HCT116 (cell line): Measurements from ENCODE around the gene C9orf50. TPM values are rescaled to one million over a fixed set of nuclear protein-coding genes. Genes with fewer than 3 reads are reported as not detected.

ENCODE experiments used
- ATAC-seq: fragments of 200-7000 bp; cut with Tn5 transposase; 2 replicates; pipeline ENCODE4 v1.9.1; 2020; ENCODE audit warnings: mild to moderate bottlenecking, moderate library complexity
- BruUV-seq: library from RNA; stranded (reverse); fragments of 400-500 nt; replicated peaks from 2 replicates; lab custom pipeline; 2021; lab: Mats Ljungman, UMichigan
- CTCF ChIA-PET: fragments of 300-600 bp; sonication (Branson Sonifier 250); formaldehyde crosslinking; loops from one replicate; lab custom pipeline; 2021; ENCODE audit warnings: antibody characterized with exemption; lab: Charles Lee
- POLR2A ChIA-PET: fragments of 300-600, 350-600 bp; sonication (Branson Sonifier 250); formaldehyde crosslinking; loops from one replicate; lab custom pipeline; 2021; ENCODE audit warnings: antibody characterized with exemption; lab: Charles Lee
- RAD21 ChIA-PET, 2 experiments: fragments of 300-600 bp; sonication (Branson Sonifier 250); formaldehyde crosslinking; loops; one replicate each; lab custom pipeline; 2023; ENCODE audit warnings: low total read pairs in 2 of 2; ENCODE audit not compliant: uncharacterized antibody in 2 of 2, unreplicated experiment in 2 of 2, low non-redundant PET in 1 of 2; lab: Charles Lee
- DNase-seq: peaks from one replicate; pipeline ENCODE4 v3.0.0-alpha.2; 2010; ENCODE audit warnings: low read depth, low spot score
- H2AFZ ChIP-seq: fragments of 200-600 bp; shearing (Covaris generic), sonication (generic); 2 replicates; pipeline ENCODE4 v1.6.1; 2017; ENCODE audit warnings: low read depth, mixed run types, mixed read lengths, antibody characterized with exemption, low read length; ENCODE audit not compliant: poor library complexity, severe bottlenecking
- H3K27ac ChIP-seq: 2 replicates; pipeline ENCODE4 v1.5.1; 2012; ENCODE audit warnings: low read depth, low read length
- H3K27me3 ChIP-seq: fragments of 200-600 bp; sonication (generic); 2 replicates; pipeline ENCODE4 v1.6.1; 2016; ENCODE audit warnings: mixed run types, low read length, mixed read lengths; ENCODE audit not compliant: insufficient read depth
- H3K36me3 ChIP-seq, 2 experiments: fragments of 200-500 bp in 1 of 2; fragments of 200-600 bp in 1 of 2; sonication (Bioruptor generic) in 1 of 2; sonication (generic) in 1 of 2; 2 replicates each; pipeline versions ENCODE4 v1.5.1 to v1.6.1; 2014 to 2016; ENCODE audit warnings: low read length in 2 of 2, inconsistent platforms in 1 of 2, mixed read lengths in 1 of 2, mixed run types in 1 of 2; ENCODE audit not compliant: insufficient read depth in 2 of 2, control insufficient read depth in 1 of 2
- H3K4me1 ChIP-seq, 2 experiments: fragments of 200-600 bp in 1 of 2; sonication (generic) in 1 of 2; 2 replicates each; pipeline versions ENCODE4 v1.5.1 to v1.6.1; 2012 to 2017; ENCODE audit warnings: low read length in 2 of 2, inconsistent platforms in 1 of 2, mild to moderate bottlenecking in 1 of 2, mixed read lengths in 1 of 2, mixed run types in 1 of 2, moderate library complexity in 1 of 2; ENCODE audit not compliant: insufficient read depth in 2 of 2, control insufficient read depth in 1 of 2
- H3K4me2 ChIP-seq: fragments of 200-600 bp; sonication (generic); 2 replicates; pipeline ENCODE4 v1.6.1; 2017; ENCODE audit warnings: mixed run types, low read length, mixed read lengths
- H3K4me3 ChIP-seq, 2 experiments: fragments of 200-600 bp in 1 of 2; sonication (generic) in 1 of 2; replicated peaks in 1 of 2; 2 replicates each; pipeline ENCODE4 v1.5.1; 2011 to 2016; ENCODE audit warnings: low read length in 2 of 2, control low read depth in 1 of 2, low read depth in 1 of 2, mild to moderate bottlenecking in 1 of 2, mixed read lengths in 1 of 2, mixed run types in 1 of 2
- H3K79me2 ChIP-seq: fragments of 200-600 bp; sonication (generic); 2 replicates; pipeline ENCODE4 v1.6.1; 2017; ENCODE audit warnings: mild to moderate bottlenecking, mixed run types, low read length, moderate library complexity, mixed read lengths; ENCODE audit not compliant: insufficient read depth
- H3K9ac ChIP-seq: fragments of 200-600 bp; sonication (generic); 2 replicates; pipeline ENCODE4 v1.6.1; 2016; ENCODE audit warnings: low read length, mixed read lengths
- H3K9me2 ChIP-seq: fragments of 200-600 bp; sonication (generic), shearing (Covaris generic); 2 replicates; pipeline ENCODE4 v1.6.1; 2017; ENCODE audit warnings: mixed run types, mild to moderate bottlenecking, moderate library complexity; ENCODE audit not compliant: insufficient read depth
- H3K9me3 ChIP-seq, 2 experiments: fragments of 200-500 bp in 1 of 2; fragments of 200-600 bp in 1 of 2; sonication (Bioruptor generic) in 1 of 2; sonication (generic) in 1 of 2; 2 replicates each; pipeline ENCODE4 v1.6.1; 2014 to 2017; ENCODE audit warnings: low read length in 2 of 2, mixed read lengths in 2 of 2, inconsistent platforms in 1 of 2, low read depth in 1 of 2, mild to moderate bottlenecking in 1 of 2, mixed run types in 1 of 2, moderate library complexity in 1 of 2; ENCODE audit not compliant: control insufficient read depth in 1 of 2, insufficient read depth in 1 of 2
- H4K20me1 ChIP-seq: fragments of 200-600 bp; sonication (generic), shearing (Covaris generic); 2 replicates; pipeline ENCODE4 v1.6.1; 2017; ENCODE audit warnings: mixed run types, mild to moderate bottlenecking, moderate library complexity; ENCODE audit not compliant: insufficient read depth
- CEBPB ChIP-seq: IDR thresholded peaks from 2 replicates; pipeline ENCODE4 v1.6.1; 2012; ENCODE audit warnings: low read depth
- CTCF ChIP-seq, 3 experiments: fragments of 200-600 bp in 1 of 3; sonication (generic) in 1 of 3; IDR thresholded peaks in 2 of 3; conservative IDR thresholded peaks in 1 of 3; 2 replicates each; pipeline ENCODE4 v1.5.1; 2012 to 2017; ENCODE audit warnings: low read depth in 2 of 3, low read length in 2 of 3, antibody characterized with exemption in 1 of 3, borderline replicate concordance in 1 of 3, control low read depth in 1 of 3, mild to moderate bottlenecking in 1 of 3, mixed read lengths in 1 of 3, mixed run types in 1 of 3, moderate library complexity in 1 of 3; ENCODE audit not compliant: insufficient read depth in 1 of 3
- EGR1 ChIP-seq: IDR thresholded peaks from 2 replicates; pipeline ENCODE4 v1.6.1; 2012; ENCODE audit warnings: low read depth
- ELF1 ChIP-seq: IDR thresholded peaks from 2 replicates; pipeline ENCODE4 v1.6.1; 2012; ENCODE audit warnings: low read depth, borderline replicate concordance
- EZH2 ChIP-seq: fragments of 200-600 bp; sonication (generic); IDR thresholded peaks from 2 replicates; pipeline ENCODE4 v1.6.1; 2017; ENCODE audit warnings: antibody characterized with exemption, mixed run types
- EZH2phosphoT487 ChIP-seq: fragments of 200-600 bp; IDR thresholded peaks from 2 replicates; pipeline ENCODE4 v1.6.1; 2018; ENCODE audit warnings: antibody characterized with exemption, borderline replicate concordance
- FOSL1 ChIP-seq: IDR thresholded peaks from 2 replicates; pipeline ENCODE4 v1.6.1; 2012; ENCODE audit warnings: low read depth
- JUND ChIP-seq: IDR thresholded peaks from 2 replicates; pipeline ENCODE4 v1.6.1; 2012
- MAX ChIP-seq: IDR thresholded peaks from 2 replicates; pipeline ENCODE4 v1.6.1; 2012
- POLR2A ChIP-seq: IDR thresholded peaks from 2 replicates; pipeline ENCODE4 v1.7.0; 2011; ENCODE audit warnings: borderline replicate concordance; ENCODE audit not compliant: insufficient read depth, insufficient read length; ENCODE audit errors: extremely low read depth
- RAD21 ChIP-seq: IDR thresholded peaks from 2 replicates; pipeline ENCODE4 v1.6.1; 2012; ENCODE audit warnings: low read depth, mild to moderate bottlenecking
- SIN3A ChIP-seq: IDR thresholded peaks from 2 replicates; pipeline ENCODE4 v1.6.1; 2012; ENCODE audit warnings: low read depth
- SP1 ChIP-seq: IDR thresholded peaks from 2 replicates; pipeline ENCODE4 v1.6.1; 2012; ENCODE audit warnings: low read depth
- SRF ChIP-seq: IDR thresholded peaks from 2 replicates; pipeline ENCODE4 v1.6.1; 2012; ENCODE audit warnings: low read depth
- YY1 ChIP-seq: IDR thresholded peaks from 2 replicates; pipeline ENCODE4 v1.6.1; 2011; ENCODE audit warnings: low read length, low read depth, moderate library complexity, mild to moderate bottlenecking; ENCODE audit not compliant: insufficient replicate concordance; ENCODE audit errors: extremely low read depth
- ZFX ChIP-seq: fragments of 450-650 bp; IDR thresholded peaks from 2 replicates; pipeline ENCODE4 v1.6.1; 2017
- intact Hi-C: fragments of 100-400 bp; cut with micrococcal nuclease; formaldehyde crosslinking; loops from 2 replicates; pipeline ENCODE4 v1.10.0; 2022
- total RNA-seq: library from RNA; stranded (reverse); gene quantifications from one replicate; pipeline ENCODE4 v1.2.1, GENCODE V29; 2021; ENCODE audit not compliant: unreplicated experiment
- TF ChIP-seq, protein P1 (sequence below): IDR thresholded peaks from 2 replicates; pipeline ENCODE4 v1.6.1; 2011; ENCODE audit warnings: mild to moderate bottlenecking, low read length, moderate library complexity; ENCODE audit not compliant: insufficient replicate concordance; ENCODE audit errors: extremely low read depth

Gene C9orf50
- total RNA-seq, 1 experiment from 2014 or later: not detected

DNA sequence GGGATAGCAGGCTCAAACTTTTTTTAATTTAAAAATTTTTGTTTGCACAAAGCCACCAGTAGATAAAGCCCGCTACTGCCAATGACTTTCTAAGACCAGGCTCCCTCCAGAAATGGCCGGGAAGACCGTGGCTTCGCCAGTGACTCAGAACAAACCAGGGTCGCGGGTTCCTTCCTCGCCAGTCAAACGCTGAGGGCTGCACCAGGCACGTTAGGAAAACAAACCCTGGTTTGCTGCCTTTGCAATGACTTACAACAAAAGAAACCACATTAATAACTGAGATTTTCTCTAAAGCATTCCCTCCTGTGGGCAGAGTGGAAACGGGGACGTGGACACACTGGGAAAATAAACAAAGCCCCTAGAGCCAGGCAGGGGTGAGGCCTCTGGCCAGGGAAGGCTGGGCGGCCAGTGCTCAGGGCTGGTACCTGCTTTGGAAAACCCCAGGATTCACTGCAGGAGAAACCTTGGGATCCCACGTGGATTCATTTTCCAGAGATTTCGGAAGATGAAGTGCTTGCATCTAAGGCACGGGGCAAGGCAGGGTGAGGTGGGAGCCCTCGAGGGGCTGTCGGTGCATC, 48.3 kb upstream of the C9orf50 start:
- TSS peak; percentile 26 for BruUV-seq
- no peaks in the 10 kb centered on the region for H3K36me3 ChIP-seq
- no peaks in the 10 kb centered on the region for H4K20me1 ChIP-seq
- H3K4me3 ChIP-seq: no peak overlapping the region
- H3K9me2 ChIP-seq: no peaks in the 10 kb centered on the region
- peaks cover 10% of the 10 kb centered on the region; the same call in 1 of the 2 replicates for H3K79me2 ChIP-seq
- intact Hi-C loops: no loop called here
- H3K27ac ChIP-seq: no peak overlapping the region
- ChIA-PET CTCF (no interaction called here), RAD21 (no interaction called here), POLR2A (no interaction called here)
- ATAC-seq (no peak), DNase-seq (no peak)
- peaks cover 15 to 27% of the 10 kb centered on the region in 2 experiments for H3K4me1 ChIP-seq
- no peak for TF ChIP-seq ZFX
- no peak for TF ChIP-seq SRF
- TF ChIP-seq SP1: no peak
- no peak for TF ChIP-seq CEBPB
- TF ChIP-seq MAX: no peak
- no peak for TF ChIP-seq EZH2
- no peak for TF ChIP-seq YY1
- no peak for TF ChIP-seq POLR2A
- TF ChIP-seq CTCF (IDR thresholded peaks at IDR 0.05 in 2 of 3, conservative IDR thresholded peaks at IDR 0.05 in 1 of 3; ENCODE audit: borderline replicate concordance in 1 of 3, insufficient read depth in 1 of 3, low read depth in 2 of 3, low read length in 2 of 3): no peak
- TF ChIP-seq EGR1: no peak
- TF ChIP-seq SIN3A: no peak
- TF ChIP-seq, protein P1, sequence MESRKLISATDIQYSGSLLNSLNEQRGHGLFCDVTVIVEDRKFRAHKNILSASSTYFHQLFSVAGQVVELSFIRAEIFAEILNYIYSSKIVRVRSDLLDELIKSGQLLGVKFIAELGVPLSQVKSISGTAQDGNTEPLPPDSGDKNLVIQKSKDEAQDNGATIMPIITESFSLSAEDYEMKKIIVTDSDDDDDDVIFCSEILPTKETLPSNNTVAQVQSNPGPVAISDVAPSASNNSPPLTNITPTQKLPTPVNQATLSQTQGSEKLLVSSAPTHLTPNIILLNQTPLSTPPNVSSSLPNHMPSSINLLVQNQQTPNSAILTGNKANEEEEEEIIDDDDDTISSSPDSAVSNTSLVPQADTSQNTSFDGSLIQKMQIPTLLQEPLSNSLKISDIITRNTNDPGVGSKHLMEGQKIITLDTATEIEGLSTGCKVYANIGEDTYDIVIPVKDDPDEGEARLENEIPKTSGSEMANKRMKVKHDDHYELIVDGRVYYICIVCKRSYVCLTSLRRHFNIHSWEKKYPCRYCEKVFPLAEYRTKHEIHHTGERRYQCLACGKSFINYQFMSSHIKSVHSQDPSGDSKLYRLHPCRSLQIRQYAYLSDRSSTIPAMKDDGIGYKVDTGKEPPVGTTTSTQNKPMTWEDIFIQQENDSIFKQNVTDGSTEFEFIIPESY: no peak
- no peak for TF ChIP-seq EZH2phosphoT487
- TF ChIP-seq JUND: no peak
- no peak for TF ChIP-seq FOSL1
- TF ChIP-seq RAD21: no peak
- no peak for TF ChIP-seq ELF1
- no peak overlapping the region for H3K9ac ChIP-seq
- H3K27me3 ChIP-seq: no peaks in the 10 kb centered on the region
- no peak overlapping the region for H2AFZ ChIP-seq
- no peaks in the 10 kb centered on the region for H3K9me3 ChIP-seq
- H3K4me2 ChIP-seq: no peak overlapping the region
